Small intestine (tissue), 7 donors: ENCODE measurements around the gene DGAT2L6. TPM values are rescaled to one million over a fixed set of nuclear protein-coding genes. Genes with fewer than 3 reads are reported as not detected.

Experiments
- DNase-seq, 2 donors: peaks; one replicate each; pipeline versions ENCODE4 v3.0.0 to v3.0.0-alpha.2; 2013
- FAIRE-seq: peaks from 2 replicates; lab custom pipeline; 2012; peaks lifted over from hg19 to GRCh38; lab: Jason Lieb, UNC
- H3K27ac ChIP-seq, 3 donors: one replicate each; pipeline ENCODE4 v1.5.1; 2013; ENCODE audit warnings: low read length in 2 of 3, mild to moderate bottlenecking in 2 of 3, control low read depth in 1 of 3, inconsistent platforms in 1 of 3, low read depth in 1 of 3, moderate library complexity in 1 of 3
- H3K27me3 ChIP-seq, 3 donors: one replicate each; pipeline ENCODE4 v1.6.1; 2013; ENCODE audit warnings: low read length in 3 of 3, inconsistent platforms in 1 of 3; ENCODE audit not compliant: control insufficient read depth in 3 of 3, insufficient read depth in 3 of 3
- H3K36me3 ChIP-seq, 3 donors: one replicate each; pipeline ENCODE4 v1.6.1; 2013; ENCODE audit warnings: low read length in 3 of 3, inconsistent platforms in 1 of 3, low read depth in 1 of 3, mild to moderate bottlenecking in 1 of 3, moderate library complexity in 1 of 3; ENCODE audit not compliant: control insufficient read depth in 3 of 3, insufficient read depth in 2 of 3
- H3K4me1 ChIP-seq, 3 donors: one replicate each; pipeline ENCODE4 v1.6.1; 2013; ENCODE audit warnings: low read length in 2 of 3, inconsistent platforms in 1 of 3, low read depth in 1 of 3, mild to moderate bottlenecking in 1 of 3, moderate library complexity in 1 of 3; ENCODE audit not compliant: control insufficient read depth in 3 of 3, insufficient read depth in 2 of 3
- H3K4me3 ChIP-seq, 3 donors: one replicate each; pipeline ENCODE4 v1.5.1; 2013; ENCODE audit warnings: low read length in 3 of 3, control low read depth in 1 of 3, inconsistent platforms in 1 of 3, low read depth in 1 of 3, mild to moderate bottlenecking in 1 of 3, moderate library complexity in 1 of 3
- H3K9me3 ChIP-seq, 2 donors: one replicate each; pipeline ENCODE4 v1.6.1; 2013; ENCODE audit warnings: low read depth in 1 of 2, low read length in 1 of 2; ENCODE audit not compliant: control insufficient read depth in 2 of 2, insufficient read depth in 1 of 2
- WGBS, 3 donors: extraction: QIAGEN DNeasy Blood & Tissue Kit; methylation state at CpG; one replicate each; pipeline ENCODE4 v1.1.7; 2013; 5-methylcytosine and 5-hydroxymethylcytosine counted together
- polyA plus RNA-seq, 4 donors: library from polyadenylated mRNA; stranded (reverse) in 3 of 4; unstranded in 1 of 4; fragments of 200-250 nt in 3 of 4; fragments of 120-200 nt in 1 of 4; gene quantifications; one replicate each; pipeline versions ENCODE4 v1.2.1 to v1.2.3, GENCODE V29; 2013
- donor health status: healthy with polysubstance abuse.
- donor health status: control.
- donor health status: control.
- donor health status: Bipolar disorder and iron deficiency.
- donor health status: healthy.

The DGAT2L6 gene
- polyA plus RNA-seq, 4 donors = 0.06 TPM; not detected in 3

DNA sequence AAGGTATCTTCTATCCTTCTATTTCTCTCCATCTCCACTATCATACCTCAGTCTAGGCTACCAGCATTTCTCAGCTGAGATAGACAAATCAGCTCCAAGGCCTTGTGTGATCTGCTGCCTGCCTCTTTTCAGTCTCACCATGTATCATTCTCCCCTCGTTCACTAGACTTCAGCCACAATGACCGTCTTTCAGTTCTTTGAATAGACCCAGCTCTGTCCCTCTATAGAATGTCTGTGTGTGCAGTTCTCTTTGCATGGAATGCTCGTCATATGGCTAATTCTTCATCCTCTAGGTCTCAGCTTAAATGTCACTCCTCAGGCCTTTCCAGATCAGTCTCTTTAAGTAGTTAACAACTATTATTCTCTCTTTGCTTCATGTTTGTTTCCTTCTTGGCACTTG, 37.5 kb upstream of the DGAT2L6 start:
- Histone ChIP-seq H3K27ac (no peak overlapping the region), H3K9me3 (no peaks in the 10 kb centered on the region), H3K36me3 (peaks cover 0 to 4% (median 2%) of the 10 kb centered on the region in 3 donors), H3K27me3 (no peaks in the 10 kb centered on the region), H3K4me3 (no peak overlapping the region), H3K4me1 (peaks cover 0 to 4% (median 3%) of the 10 kb centered on the region in 3 donors)
- 71 to 94% (median 86%) methylated on average over 3 of the region's 3 CpGs for WGBS, 3 donors
- no peak for FAIRE-seq
- no peak for DNase-seq

DNA sequence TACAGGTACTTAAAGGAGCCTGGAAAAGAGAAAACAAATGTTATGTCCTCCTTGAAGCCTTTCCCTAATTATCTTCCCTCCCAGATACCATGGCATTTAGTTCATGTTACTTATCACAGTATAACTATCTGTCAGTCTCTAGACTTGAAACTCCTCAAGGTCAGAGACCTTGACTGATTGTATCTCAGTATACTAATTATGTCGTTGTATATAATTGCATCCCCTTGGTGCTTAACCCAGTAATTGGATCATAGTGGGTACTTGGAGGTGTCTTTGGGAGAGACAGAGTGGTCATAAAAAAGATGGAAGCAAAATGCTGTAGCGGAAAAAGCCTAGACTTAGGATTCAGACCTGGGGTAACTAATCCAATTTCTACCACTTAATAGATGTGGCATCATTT, 35.9 kb upstream of the DGAT2L6 start:
- Histone ChIP-seq H3K27me3 (no peaks in the 10 kb centered on the region), H3K36me3 (peaks cover 0 to 4% (median 2%) of the 10 kb centered on the region in 3 donors), H3K27ac (no peak overlapping the region), H3K4me3 (no peak overlapping the region), H3K4me1 (no peaks in the 10 kb centered on the region), H3K9me3 (no peaks in the 10 kb centered on the region)
- WGBS, 3 donors = 75 to 91% (median 89%) methylated on average over 2 of the region's 2 CpGs
- FAIRE-seq (no peak), DNase-seq (no peak)

DNA sequence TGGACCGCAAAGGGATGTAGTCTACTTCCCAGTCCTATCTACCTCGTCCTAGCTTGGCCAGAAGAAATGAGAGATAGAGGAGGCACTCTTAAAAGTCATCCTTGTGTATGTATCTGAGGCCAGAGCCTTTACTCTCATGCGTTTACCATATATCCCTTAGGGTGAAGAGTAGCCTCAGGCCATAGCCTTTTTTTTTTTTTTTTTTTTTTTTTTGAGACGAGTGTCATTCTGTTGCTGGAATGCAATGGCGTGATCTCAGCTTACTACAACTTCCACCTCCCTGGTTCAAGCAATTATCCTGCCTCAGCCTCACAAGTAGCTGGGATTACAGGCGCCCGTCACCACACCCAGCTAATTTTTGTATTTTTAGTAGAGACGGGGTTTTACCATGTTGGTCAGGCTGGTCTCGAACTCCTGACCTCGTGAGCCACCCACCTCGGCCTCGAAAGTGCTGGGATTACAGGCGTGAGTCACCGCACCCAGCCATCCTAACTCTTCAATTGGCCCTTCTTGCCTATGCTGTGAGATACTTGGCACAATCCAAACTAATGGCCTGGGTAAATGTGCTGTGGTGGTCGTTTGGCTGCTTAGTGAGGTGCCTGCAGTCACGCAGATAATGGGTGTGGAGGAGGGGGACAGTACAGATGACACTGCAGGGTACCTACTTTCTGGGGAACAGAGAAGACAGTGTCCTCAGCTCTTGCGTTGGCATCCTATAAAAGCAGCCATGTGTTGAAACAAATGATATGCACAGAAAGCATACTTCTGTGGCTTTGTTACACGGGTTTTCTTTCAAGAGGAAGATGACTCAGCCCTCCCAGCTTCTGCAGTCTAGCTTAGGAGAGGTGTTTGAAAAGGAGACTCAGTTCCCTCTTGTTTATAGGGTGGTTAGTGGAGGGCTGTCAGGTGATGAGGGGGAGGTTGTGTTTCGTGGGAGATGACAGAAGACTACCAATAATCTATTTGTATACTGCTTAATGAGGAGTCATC, 10.4 kb upstream of the DGAT2L6 start:
- no peak for FAIRE-seq
- DNase-seq = no peak
- Histone ChIP-seq H3K9me3 (no peaks in the 10 kb centered on the region), H3K36me3 (peaks cover 0 to 8% (median 4%) of the 10 kb centered on the region in 3 donors), H3K4me3 (no peak overlapping the region), H3K27ac (no peak overlapping the region), H3K4me1 (peaks cover 0 to 10% (median 0%) of the 10 kb centered on the region in 3 donors), H3K27me3 (no peaks in the 10 kb centered on the region)
- WGBS, 3 donors = 78 to 89% (median 88%) methylated on average over 19 of the region's 19 CpGs

- Histone ChIP-seq H3K4me1 (peaks cover 0 to 10% (median 0%) of the 10 kb centered on the region in 3 donors), H3K36me3 (peaks cover 0 to 8% (median 4%) of the 10 kb centered on the region in 3 donors), H3K9me3 (no peaks in the 10 kb centered on the region), H3K4me3 (peak overlapping the region in 1 of 3 donors; percentile 11), H3K27ac (peak overlapping the region in 2 of 3 donors; percentile 35 to 48), H3K27me3 (no peaks in the 10 kb centered on the region)
- FAIRE-seq (no peak), DNase-seq (peak; percentile 12 to 43)
- 24 to 43% (median 42%) methylated on average over 11 of the region's 11 CpGs for WGBS, 3 donors
Observed at GRCh38 chrX:70168238-70169188, 8.8 kb upstream of the DGAT2L6 start.

- peaks cover 0 to 8% (median 4%) of the 10 kb centered on the region in 3 donors for H3K36me3 ChIP-seq
- H3K4me3 ChIP-seq = no peak overlapping the region
- DNase-seq (no peak), FAIRE-seq (no peak)
- H3K27ac ChIP-seq = no peak overlapping the region
- H3K4me1 ChIP-seq = peaks cover 0 to 10% (median 0%) of the 10 kb centered on the region in 3 donors
- no peaks in the 10 kb centered on the region for H3K9me3 ChIP-seq
- H3K27me3 ChIP-seq = no peaks in the 10 kb centered on the region
- WGBS, 3 donors = 73 to 90% (median 77%) methylated on average over 7 of the region's 7 CpGs
Observed at GRCh38 chrX:70169281-70169680, 8.0 kb upstream of the DGAT2L6 start.

DNA sequence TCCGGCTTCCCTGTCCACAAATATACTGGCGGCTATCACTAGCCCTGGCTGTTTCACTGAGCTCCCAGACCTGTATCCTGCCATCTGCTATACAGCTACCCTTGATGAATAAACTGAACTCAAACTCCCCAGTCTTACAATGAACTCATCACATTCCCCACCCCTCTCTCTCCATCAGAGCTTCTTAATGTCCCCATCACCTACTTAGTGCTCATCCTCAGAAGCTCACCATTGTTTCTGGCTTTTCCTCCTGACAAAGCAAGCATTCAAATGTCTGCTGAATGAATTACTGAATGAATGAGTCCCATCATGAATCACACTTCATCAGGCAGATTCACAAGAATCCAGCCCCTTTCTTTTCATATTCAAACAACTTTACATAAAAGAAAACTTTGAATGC, 5.7 kb upstream of the DGAT2L6 start:
- H3K27me3 ChIP-seq = no peaks in the 10 kb centered on the region

GRCh38 chrX:70172221-70172620, 5.1 kb upstream of the DGAT2L6 start:
- no peak for FAIRE-seq

More for the DNA sequence above, 5.7 kb upstream of the DGAT2L6 start:
- WGBS, 3 donors = 59 to 84% (median 60%) methylated on average over 1 to 2 of the region's 2 CpGs
- DNase-seq = no peak
- no peak for FAIRE-seq
- Histone ChIP-seq H3K4me3 (no peak overlapping the region), H3K4me1 (peaks cover 0 to 10% (median 0%) of the 10 kb centered on the region in 3 donors), H3K9me3 (no peaks in the 10 kb centered on the region), H3K27ac (no peak overlapping the region), H3K36me3 (peaks cover 0 to 3% (median 0%) of the 10 kb centered on the region in 3 donors)

GRCh38 chrX:70172964-70173363, 4.3 kb upstream of the DGAT2L6 start:
- H3K36me3 ChIP-seq = no peaks in the 10 kb centered on the region
- peaks cover 0 to 7% (median 0%) of the 10 kb centered on the region in 3 donors for H3K4me1 ChIP-seq
- H3K4me3 ChIP-seq = no peak overlapping the region
- no peak for DNase-seq
- no peak for FAIRE-seq
- no peak overlapping the region for H3K27ac ChIP-seq
- WGBS, 3 donors = 55 to 82% (median 68%) methylated on average over 4 of the region's 4 CpGs
- no peaks in the 10 kb centered on the region for H3K9me3 ChIP-seq
- H3K27me3 ChIP-seq = no peaks in the 10 kb centered on the region

More at GRCh38 chrX:70172221-70172620, 5.1 kb upstream of the DGAT2L6 start:
- DNase-seq = peak; percentile 33 to 57
- H3K27ac ChIP-seq = no peak overlapping the region
- H3K4me1 ChIP-seq = peaks cover 0 to 10% (median 0%) of the 10 kb centered on the region in 3 donors
- no peaks in the 10 kb centered on the region for H3K27me3 ChIP-seq
- H3K9me3 ChIP-seq = no peaks in the 10 kb centered on the region
- H3K36me3 ChIP-seq = no peaks in the 10 kb centered on the region
- WGBS, 3 donors = 29 to 56% (median 44%) methylated on average over 3 of the region's 3 CpGs
- H3K4me3 ChIP-seq = no peak overlapping the region
